SK-N-MC (cell line): Measurements from ENCODE around the gene NBPF1.
"Not testable (repeated sequence)": the region's sequence is repeated elsewhere in the genome, so short reads cannot be mapped to it uniquely, and the experiment has no call there.

Experiments
- EZH2 ChIP-seq: fragments of 200-600 bp; sonication (generic); IDR thresholded peaks from one replicate; pipeline ENCODE4 v1.6.1; 2017; ENCODE audit warnings: antibody characterized with exemption
- FOXP2 ChIP-seq: optimal IDR thresholded peaks from 2 replicates; pipeline ENCODE3; 2011; ENCODE audit warnings: mild to moderate bottlenecking, moderate library complexity; ENCODE audit not compliant: insufficient read depth; ENCODE audit errors: extremely low read length, control extremely low read depth
- POLR2AphosphoS5 ChIP-seq: IDR thresholded peaks from 2 replicates; pipeline ENCODE4 v1.6.1; 2012; ENCODE audit warnings: mild to moderate bottlenecking, low read depth, low read length, borderline replicate concordance

- TF ChIP-seq POLR2AphosphoS5, EZH2, FOXP2: not testable (repeated sequence)
Observed at GRCh38 chr1:16587639-16588038, 25.7 kb downstream of the NBPF1 start.
